ENCODE results near the gene GOLGA6L22. TPM values are rescaled to one million over a fixed set of nuclear protein-coding genes. Genes with fewer than 3 reads are reported as not detected.
"Not testable (repeated sequence)": the region's sequence is repeated elsewhere in the genome, so short reads cannot be mapped to it uniquely, and the experiment has no call there.

GOLGA6L22 gene, protein sequence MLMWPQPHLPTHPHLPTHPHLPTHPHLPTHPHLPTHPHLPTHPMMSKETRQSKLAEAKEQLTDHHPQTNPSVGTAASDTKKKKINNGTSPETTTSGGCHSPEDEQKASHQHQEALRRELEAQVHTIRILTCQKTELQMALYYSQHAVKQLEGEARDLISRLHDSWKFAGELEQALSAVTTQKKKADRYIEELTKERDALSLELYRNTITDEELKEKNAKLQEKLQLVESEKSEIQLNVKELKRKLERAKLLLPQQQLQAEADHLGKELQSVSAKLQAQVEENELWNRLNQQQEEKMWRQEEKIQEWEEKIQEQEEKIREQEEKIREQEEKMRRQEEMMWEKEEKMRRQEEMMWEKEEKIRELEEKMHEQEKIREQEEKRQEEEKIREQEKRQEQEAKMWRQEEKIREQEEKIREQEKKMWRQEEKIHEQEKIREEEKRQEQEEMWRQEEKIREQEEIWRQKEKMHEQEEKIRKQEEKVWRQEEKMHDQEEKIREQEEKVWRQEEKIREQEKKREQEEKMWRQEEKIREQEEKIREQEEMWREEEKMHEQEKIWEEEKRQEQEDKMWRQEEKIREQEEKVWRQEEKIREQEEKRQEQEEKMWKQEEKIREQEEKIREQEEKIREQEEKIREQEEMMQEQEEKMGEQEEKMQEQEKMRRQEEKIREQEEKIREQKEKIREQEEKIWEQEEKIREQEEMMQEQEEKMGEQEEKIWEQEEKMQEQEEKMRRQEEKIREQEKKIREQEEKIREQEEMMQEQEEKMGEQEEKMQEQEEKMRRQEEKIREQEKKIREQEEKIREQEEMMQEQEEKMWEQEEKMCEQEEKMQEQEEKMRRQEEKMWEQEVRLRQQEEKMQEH
- polyA plus RNA-seq (2013, experiment 1 of 2) = 0.01 TPM
- polyA plus RNA-seq (2013, experiment 2 of 2) = not detected

DNA sequence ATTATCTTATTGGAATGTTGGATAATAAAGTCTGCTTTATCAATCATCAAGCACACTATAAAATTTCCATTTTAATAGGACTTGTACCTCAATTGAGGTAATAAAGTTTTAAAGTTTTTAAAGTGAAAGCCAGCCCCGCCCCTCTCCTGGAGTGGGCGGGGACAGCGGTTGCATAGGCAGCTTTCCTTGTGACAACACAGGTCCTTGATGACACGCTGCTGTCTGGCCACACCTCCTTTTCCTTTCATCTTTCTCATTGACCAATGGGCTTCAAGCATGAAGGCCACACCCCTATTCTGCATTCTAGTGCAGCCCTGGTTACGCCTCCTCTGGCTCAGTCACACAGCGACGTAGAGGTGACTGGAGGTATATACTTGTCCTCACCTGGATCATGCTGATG is at the start of gene GOLGA6L22:
Gene GOLGA6L22 (plus strand): TSS at position 301 of the 400 bp plus-strand sequence. CDS start 91 bp downstream, at position 392.
- not testable (repeated sequence) for DNase-seq; H3K36me3 ChIP-seq (ENCODE audit: control insufficient read depth, insufficient read depth, low read length); H3K27me3 ChIP-seq (ENCODE audit: insufficient read depth, low read length, poor library complexity); H4K5ac ChIP-seq (ENCODE audit: low read length); H2BK120ac ChIP-seq (ENCODE audit: low read depth, low read length); H2BK15ac ChIP-seq (replicated peaks; ENCODE audit: low read depth); H3K4me3 ChIP-seq (ENCODE audit: low read length); H2BK5ac ChIP-seq (ENCODE audit: low read length); H3K79me1 ChIP-seq (ENCODE audit: low read length); H3K9ac ChIP-seq (ENCODE audit: low read length); H3K4ac ChIP-seq (ENCODE audit: low read depth, low read length); H3K4me2 ChIP-seq (ENCODE audit: low read length); H3K27ac ChIP-seq (ENCODE audit: low read depth, low read length); H2AK5ac ChIP-seq (ENCODE audit: low read length); H3K79me2 ChIP-seq (ENCODE audit: control insufficient read depth, insufficient read depth, low read length); H3K4me1 ChIP-seq (ENCODE audit: control insufficient read depth, low read depth, low read length); H4K8ac ChIP-seq (ENCODE audit: low read depth, low read length); H3K18ac ChIP-seq (ENCODE audit: low read length); H3K56ac ChIP-seq (ENCODE audit: low read length); H3K23ac ChIP-seq (ENCODE audit: low read length)
- WGBS (ENCODE audit: extremely low coverage, insufficient coverage, low lambda C conversion rate) = no CpG with 5 or more reads among the region's 7 CpGs

DNA sequence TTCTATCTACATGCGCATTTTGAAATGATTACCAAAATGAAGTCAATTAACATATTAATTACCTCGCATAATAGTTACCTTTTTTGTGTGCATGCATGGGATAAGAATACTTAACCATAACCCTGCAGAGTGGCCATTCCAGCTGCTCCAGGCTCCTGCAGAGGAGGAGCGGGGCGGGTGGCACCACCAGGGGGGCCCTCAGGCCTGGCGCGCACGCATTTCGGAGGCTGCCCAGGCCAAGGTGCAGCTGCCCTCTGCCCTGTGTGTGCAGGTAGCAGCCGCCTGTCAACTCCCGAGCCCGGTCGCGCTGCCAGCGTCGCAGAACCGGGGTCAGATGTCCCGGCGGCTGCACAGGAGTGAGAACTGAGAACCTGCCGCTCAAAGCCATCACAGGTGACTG is 41.4 kb upstream of the GOLGA6L22 start:
- H3K23ac ChIP-seq (ENCODE audit: low read length); H4K8ac ChIP-seq (ENCODE audit: low read depth, low read length); H2BK15ac ChIP-seq (replicated peaks; ENCODE audit: low read depth); H2BK120ac ChIP-seq (ENCODE audit: low read depth, low read length); H3K27ac ChIP-seq (ENCODE audit: low read depth, low read length); H3K4ac ChIP-seq (ENCODE audit: low read depth, low read length); H4K5ac ChIP-seq (ENCODE audit: low read length); H3K79me2 ChIP-seq (ENCODE audit: control insufficient read depth, insufficient read depth, low read length); DNase-seq; H3K4me1 ChIP-seq (ENCODE audit: control insufficient read depth, low read depth, low read length); H3K56ac ChIP-seq (ENCODE audit: low read length); H3K4me3 ChIP-seq (ENCODE audit: low read length); H3K27me3 ChIP-seq (ENCODE audit: insufficient read depth, low read length, poor library complexity); H3K4me2 ChIP-seq (ENCODE audit: low read length); H3K36me3 ChIP-seq (ENCODE audit: control insufficient read depth, insufficient read depth, low read length); H3K79me1 ChIP-seq (ENCODE audit: low read length); H2AK5ac ChIP-seq (ENCODE audit: low read length); H2BK5ac ChIP-seq (ENCODE audit: low read length); H3K18ac ChIP-seq (ENCODE audit: low read length); H3K9ac ChIP-seq (ENCODE audit: low read length): not testable (repeated sequence)
- no CpG with 5 or more reads among the region's 19 CpGs for WGBS (ENCODE audit: extremely low coverage, insufficient coverage, low lambda C conversion rate)

DNA sequence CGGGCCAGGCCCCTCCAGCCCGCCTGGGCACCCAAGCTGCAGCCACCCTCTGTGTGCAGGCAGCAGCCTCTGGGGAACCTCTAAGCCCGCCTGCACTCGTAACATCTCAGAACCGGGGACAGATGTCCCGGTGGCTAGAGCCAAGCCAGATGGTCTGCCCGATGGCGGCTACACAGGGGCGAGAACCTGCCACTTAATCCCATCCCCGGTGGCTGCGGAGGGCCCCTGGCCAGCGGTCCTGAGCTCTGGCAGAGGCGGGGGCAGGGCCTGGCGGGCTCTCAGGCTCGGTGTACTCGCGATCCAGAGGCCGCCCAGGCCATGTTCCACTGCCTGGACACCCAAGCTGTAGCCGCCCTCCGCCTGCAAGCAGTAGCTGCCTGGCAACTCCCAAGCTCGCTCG is 40.9 kb upstream of the GOLGA6L22 start:
- no CpG with 5 or more reads among the region's 22 CpGs for WGBS (ENCODE audit: extremely low coverage, insufficient coverage, low lambda C conversion rate)
- not testable (repeated sequence) for H3K9ac ChIP-seq (ENCODE audit: low read length)

DNA sequence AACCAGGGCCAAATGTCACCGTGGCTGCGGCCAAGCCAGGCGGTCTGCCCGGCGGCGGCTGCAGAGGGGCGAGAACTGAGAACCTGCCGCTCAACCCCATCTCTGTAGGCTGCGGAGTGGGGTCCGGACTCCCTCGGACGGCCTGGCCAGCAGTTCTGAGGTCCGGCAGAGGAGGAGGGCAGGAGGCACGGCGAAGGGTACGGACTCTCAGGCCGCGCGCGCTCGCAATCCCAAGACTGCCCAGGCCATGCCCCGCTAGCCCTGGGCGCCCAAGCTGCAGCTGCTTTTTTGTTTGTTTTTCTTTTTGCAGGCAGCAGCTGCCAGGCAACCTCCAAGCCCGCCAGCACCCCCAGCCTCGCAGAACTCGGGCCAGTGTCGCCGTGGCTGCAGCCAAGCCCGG is 40.5 kb upstream of the GOLGA6L22 start:
- no CpG with 5 or more reads among the region's 29 CpGs for WGBS (ENCODE audit: extremely low coverage, insufficient coverage, low lambda C conversion rate)

More for the DNA sequence above, 40.9 kb upstream of the GOLGA6L22 start:
- H3K4ac ChIP-seq (ENCODE audit: low read depth, low read length); H3K79me1 ChIP-seq (ENCODE audit: low read length); H2AK5ac ChIP-seq (ENCODE audit: low read length); H3K36me3 ChIP-seq (ENCODE audit: control insufficient read depth, insufficient read depth, low read length); H3K4me3 ChIP-seq (ENCODE audit: low read length); H2BK5ac ChIP-seq (ENCODE audit: low read length); H4K8ac ChIP-seq (ENCODE audit: low read depth, low read length); DNase-seq; H2BK120ac ChIP-seq (ENCODE audit: low read depth, low read length); H3K79me2 ChIP-seq (ENCODE audit: control insufficient read depth, insufficient read depth, low read length); H3K4me2 ChIP-seq (ENCODE audit: low read length); H3K18ac ChIP-seq (ENCODE audit: low read length); H3K56ac ChIP-seq (ENCODE audit: low read length); H4K5ac ChIP-seq (ENCODE audit: low read length); H2BK15ac ChIP-seq (replicated peaks; ENCODE audit: low read depth); H3K27me3 ChIP-seq (ENCODE audit: insufficient read depth, low read length, poor library complexity); H3K4me1 ChIP-seq (ENCODE audit: control insufficient read depth, low read depth, low read length); H3K27ac ChIP-seq (ENCODE audit: low read depth, low read length); H3K23ac ChIP-seq (ENCODE audit: low read length): not testable (repeated sequence)

DNA sequence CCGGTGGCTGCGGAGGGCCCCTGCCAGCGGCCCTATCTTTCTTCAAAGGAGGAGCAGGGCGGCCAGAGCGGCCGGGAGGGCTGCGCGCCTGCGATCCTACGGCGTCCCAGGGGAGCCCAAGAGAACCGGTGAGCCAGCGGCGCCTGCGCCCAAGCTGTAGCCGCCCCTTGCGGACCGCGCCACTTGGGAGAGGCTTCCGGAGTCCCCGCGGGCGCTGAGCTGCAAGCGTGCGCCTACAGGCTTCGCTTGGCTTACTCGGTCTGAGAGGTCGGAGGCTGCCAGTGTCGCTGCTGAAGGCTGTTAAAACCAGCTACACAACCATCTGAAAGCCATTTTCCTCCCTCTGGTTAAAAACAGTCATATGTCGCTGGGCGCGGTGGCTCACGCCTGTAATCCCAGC is 40.0 kb upstream of the GOLGA6L22 start:
- WGBS (ENCODE audit: extremely low coverage, insufficient coverage, low lambda C conversion rate) = no CpG with 5 or more reads among the region's 33 CpGs
- DNase-seq = not testable (repeated sequence)

More for the DNA sequence above, 40.5 kb upstream of the GOLGA6L22 start:
- H3K4me1 ChIP-seq (ENCODE audit: control insufficient read depth, low read depth, low read length); H3K56ac ChIP-seq (ENCODE audit: low read length); H3K79me1 ChIP-seq (ENCODE audit: low read length); H3K4me2 ChIP-seq (ENCODE audit: low read length); H3K18ac ChIP-seq (ENCODE audit: low read length); H2BK120ac ChIP-seq (ENCODE audit: low read depth, low read length); H3K4ac ChIP-seq (ENCODE audit: low read depth, low read length); H3K27ac ChIP-seq (ENCODE audit: low read depth, low read length); H3K79me2 ChIP-seq (ENCODE audit: control insufficient read depth, insufficient read depth, low read length); DNase-seq; H3K27me3 ChIP-seq (ENCODE audit: insufficient read depth, low read length, poor library complexity); H4K5ac ChIP-seq (ENCODE audit: low read length); H3K4me3 ChIP-seq (ENCODE audit: low read length); H4K8ac ChIP-seq (ENCODE audit: low read depth, low read length); H2BK15ac ChIP-seq (replicated peaks; ENCODE audit: low read depth); H3K23ac ChIP-seq (ENCODE audit: low read length); H2BK5ac ChIP-seq (ENCODE audit: low read length); H3K9ac ChIP-seq (ENCODE audit: low read length); H2AK5ac ChIP-seq (ENCODE audit: low read length); H3K36me3 ChIP-seq (ENCODE audit: control insufficient read depth, insufficient read depth, low read length): not testable (repeated sequence)

More for the DNA sequence above, 40.0 kb upstream of the GOLGA6L22 start:
- H2BK5ac ChIP-seq (ENCODE audit: low read length); H2BK120ac ChIP-seq (ENCODE audit: low read depth, low read length); H2AK5ac ChIP-seq (ENCODE audit: low read length); H4K5ac ChIP-seq (ENCODE audit: low read length); H4K8ac ChIP-seq (ENCODE audit: low read depth, low read length); H3K36me3 ChIP-seq (ENCODE audit: control insufficient read depth, insufficient read depth, low read length); H3K4me3 ChIP-seq (ENCODE audit: low read length); H3K56ac ChIP-seq (ENCODE audit: low read length); H3K4ac ChIP-seq (ENCODE audit: low read depth, low read length); H3K4me1 ChIP-seq (ENCODE audit: control insufficient read depth, low read depth, low read length); H2BK15ac ChIP-seq (replicated peaks; ENCODE audit: low read depth); H3K18ac ChIP-seq (ENCODE audit: low read length); H3K79me1 ChIP-seq (ENCODE audit: low read length); H3K23ac ChIP-seq (ENCODE audit: low read length); H3K27ac ChIP-seq (ENCODE audit: low read depth, low read length); H3K4me2 ChIP-seq (ENCODE audit: low read length); H3K9ac ChIP-seq (ENCODE audit: low read length); H3K27me3 ChIP-seq (ENCODE audit: insufficient read depth, low read length, poor library complexity); H3K79me2 ChIP-seq (ENCODE audit: control insufficient read depth, insufficient read depth, low read length): not testable (repeated sequence)

Data from mesendoderm (in vitro differentiated cells).